Suprapubic skin (tissue), 4 donors: Measurements from ENCODE around the gene NRXN3.

ENCODE experiments used
- EP300 ChIP-seq: sonication (generic); formaldehyde crosslinking; IDR thresholded peaks from one replicate; pipeline ENCODE4 v1.6.1; 2017; ENCODE audit warnings: antibody characterized with exemption
- POLR2A ChIP-seq, 2 donors: fragments of 450-650 bp; IDR thresholded peaks; one replicate each; pipeline ENCODE4 v1.6.1; 2017; ENCODE audit warnings: antibody characterized with exemption in 2 of 2, mild to moderate bottlenecking in 2 of 2, moderate library complexity in 2 of 2
- POLR2AphosphoS5 ChIP-seq, 3 donors: sonication (generic); formaldehyde crosslinking; IDR thresholded peaks; one replicate each; pipeline ENCODE4 v1.6.1; 2017; ENCODE audit warnings: antibody characterized with exemption in 3 of 3
- TF ChIP-seq, protein P1 (sequence below), 2 donors: fragments of 200-600 bp in 1 of 2; fragments of 450-650 bp in 1 of 2; sonication (generic) in 1 of 2; IDR thresholded peaks; one replicate each; pipeline ENCODE4 v1.5.1; 2016 to 2019; ENCODE audit warnings: antibody characterized with exemption in 2 of 2, mild to moderate bottlenecking in 1 of 2, moderate library complexity in 1 of 2

- TF ChIP-seq, protein P1, sequence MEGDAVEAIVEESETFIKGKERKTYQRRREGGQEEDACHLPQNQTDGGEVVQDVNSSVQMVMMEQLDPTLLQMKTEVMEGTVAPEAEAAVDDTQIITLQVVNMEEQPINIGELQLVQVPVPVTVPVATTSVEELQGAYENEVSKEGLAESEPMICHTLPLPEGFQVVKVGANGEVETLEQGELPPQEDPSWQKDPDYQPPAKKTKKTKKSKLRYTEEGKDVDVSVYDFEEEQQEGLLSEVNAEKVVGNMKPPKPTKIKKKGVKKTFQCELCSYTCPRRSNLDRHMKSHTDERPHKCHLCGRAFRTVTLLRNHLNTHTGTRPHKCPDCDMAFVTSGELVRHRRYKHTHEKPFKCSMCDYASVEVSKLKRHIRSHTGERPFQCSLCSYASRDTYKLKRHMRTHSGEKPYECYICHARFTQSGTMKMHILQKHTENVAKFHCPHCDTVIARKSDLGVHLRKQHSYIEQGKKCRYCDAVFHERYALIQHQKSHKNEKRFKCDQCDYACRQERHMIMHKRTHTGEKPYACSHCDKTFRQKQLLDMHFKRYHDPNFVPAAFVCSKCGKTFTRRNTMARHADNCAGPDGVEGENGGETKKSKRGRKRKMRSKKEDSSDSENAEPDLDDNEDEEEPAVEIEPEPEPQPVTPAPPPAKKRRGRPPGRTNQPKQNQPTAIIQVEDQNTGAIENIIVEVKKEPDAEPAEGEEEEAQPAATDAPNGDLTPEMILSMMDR (IDR thresholded peaks at IDR 0.05): no peak
- TF ChIP-seq POLR2AphosphoS5 (IDR thresholded peaks at IDR 0.05): no peak
- TF ChIP-seq POLR2A (IDR thresholded peaks at IDR 0.05): no peak
- no peak for TF ChIP-seq EP300
Measured at GRCh38 chr14:79354336-79354735, 1184.2 kb downstream of the NRXN3 start.
